Ascending aorta (tissue), 2 donors: ENCODE data around the gene GIN1. TPM values are rescaled to one million over a fixed set of nuclear protein-coding genes. Genes with fewer than 3 reads are reported as not detected.
"Not testable (repeated sequence)": the region's sequence is repeated elsewhere in the genome, so short reads cannot be mapped to it uniquely, and the experiment has no call there.

Source experiments
- DNase-seq, 2 donors: peaks; one replicate each; pipeline ENCODE4 v3.0.0-alpha.2; 2019; ENCODE audit warnings: low spot score in 2 of 2
- H3K27ac ChIP-seq, 2 donors: fragments of 200-600 bp; sonication (generic); one replicate each; pipeline ENCODE4 v1.5.1; 2016 to 2017; ENCODE audit warnings: mild to moderate bottlenecking in 1 of 2
- H3K27me3 ChIP-seq: fragments of 200-600 bp; sonication (generic); one replicate; pipeline ENCODE4 v1.5.1; 2017
- H3K36me3 ChIP-seq, 2 donors: fragments of 200-600 bp; sonication (generic); one replicate each; pipeline ENCODE4 v1.5.1; 2016
- H3K4me1 ChIP-seq, 2 donors: fragments of 200-600 bp; sonication (generic); one replicate each; pipeline ENCODE4 v1.5.1; 2016 to 2017; ENCODE audit warnings: mild to moderate bottlenecking in 1 of 2
- H3K4me3 ChIP-seq, 2 donors: fragments of 200-600 bp; sonication (generic); one replicate each; pipeline ENCODE4 v1.5.1; 2016 to 2017; ENCODE audit warnings: mild to moderate bottlenecking in 1 of 2
- H3K9me3 ChIP-seq, 2 donors: fragments of 200-600 bp; sonication (generic); one replicate each; pipeline ENCODE4 v1.5.1; 2016
- intact Hi-C: fragments of 100-400 bp; cut with DNase I; formaldehyde crosslinking; loops from one replicate; pipeline ENCODE4 v1.15.1; 2023
- total RNA-seq: library from RNA; depleted of rRNA; stranded (reverse); fragments of >200 nt; gene quantifications from one replicate; pipeline ENCODE4 v1.1.0, GENCODE V29; 2016
- TF ChIP-seq, protein P1 (sequence below), 3 experiments: fragments of 200-600 bp in 2 of 3; fragments of 450-650 bp in 1 of 3; sonication (generic) in 2 of 3; IDR thresholded peaks; one replicate each; pipeline ENCODE4 v1.5.1; 2016 to 2019; ENCODE audit warnings: antibody characterized with exemption in 3 of 3, mild to moderate bottlenecking in 1 of 3, moderate library complexity in 1 of 3

GIN1 gene
- total RNA-seq, 1 donor from 2014 or later: 0.21 TPM

DNA sequence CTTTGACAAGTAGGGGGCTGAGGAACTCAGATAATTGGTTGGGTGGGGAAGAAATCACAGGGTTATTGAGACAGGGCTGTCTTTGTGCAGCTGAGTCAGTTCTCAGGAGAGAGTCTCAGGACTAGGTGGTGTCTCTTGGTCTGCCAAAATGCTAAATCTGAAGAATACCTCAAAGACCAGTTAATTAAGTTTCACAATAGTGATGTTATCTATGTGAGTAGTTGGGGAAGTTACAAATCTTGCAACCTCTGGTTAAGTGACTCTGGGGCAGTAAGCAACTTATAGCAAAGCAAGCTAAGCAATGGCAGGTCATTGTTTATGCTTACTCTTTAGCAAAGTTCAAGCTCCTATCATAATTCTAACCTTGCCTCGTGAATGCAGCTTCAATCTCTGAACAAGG lies 53.6 kb downstream of the GIN1 start:
- intact Hi-C loops: no loop called here
- no peak for DNase-seq
- Histone ChIP-seq H3K36me3 (no peaks in the 10 kb centered on the region), H3K4me3 (no peak overlapping the region), H3K9me3 (no peaks in the 10 kb centered on the region), H3K27ac (no peak overlapping the region), H3K27me3 (no peaks in the 10 kb centered on the region), H3K4me1 (no peaks in the 10 kb centered on the region)
- TF ChIP-seq, protein P1, sequence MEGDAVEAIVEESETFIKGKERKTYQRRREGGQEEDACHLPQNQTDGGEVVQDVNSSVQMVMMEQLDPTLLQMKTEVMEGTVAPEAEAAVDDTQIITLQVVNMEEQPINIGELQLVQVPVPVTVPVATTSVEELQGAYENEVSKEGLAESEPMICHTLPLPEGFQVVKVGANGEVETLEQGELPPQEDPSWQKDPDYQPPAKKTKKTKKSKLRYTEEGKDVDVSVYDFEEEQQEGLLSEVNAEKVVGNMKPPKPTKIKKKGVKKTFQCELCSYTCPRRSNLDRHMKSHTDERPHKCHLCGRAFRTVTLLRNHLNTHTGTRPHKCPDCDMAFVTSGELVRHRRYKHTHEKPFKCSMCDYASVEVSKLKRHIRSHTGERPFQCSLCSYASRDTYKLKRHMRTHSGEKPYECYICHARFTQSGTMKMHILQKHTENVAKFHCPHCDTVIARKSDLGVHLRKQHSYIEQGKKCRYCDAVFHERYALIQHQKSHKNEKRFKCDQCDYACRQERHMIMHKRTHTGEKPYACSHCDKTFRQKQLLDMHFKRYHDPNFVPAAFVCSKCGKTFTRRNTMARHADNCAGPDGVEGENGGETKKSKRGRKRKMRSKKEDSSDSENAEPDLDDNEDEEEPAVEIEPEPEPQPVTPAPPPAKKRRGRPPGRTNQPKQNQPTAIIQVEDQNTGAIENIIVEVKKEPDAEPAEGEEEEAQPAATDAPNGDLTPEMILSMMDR (IDR thresholded peaks at IDR 0.05): no peak

DNA sequence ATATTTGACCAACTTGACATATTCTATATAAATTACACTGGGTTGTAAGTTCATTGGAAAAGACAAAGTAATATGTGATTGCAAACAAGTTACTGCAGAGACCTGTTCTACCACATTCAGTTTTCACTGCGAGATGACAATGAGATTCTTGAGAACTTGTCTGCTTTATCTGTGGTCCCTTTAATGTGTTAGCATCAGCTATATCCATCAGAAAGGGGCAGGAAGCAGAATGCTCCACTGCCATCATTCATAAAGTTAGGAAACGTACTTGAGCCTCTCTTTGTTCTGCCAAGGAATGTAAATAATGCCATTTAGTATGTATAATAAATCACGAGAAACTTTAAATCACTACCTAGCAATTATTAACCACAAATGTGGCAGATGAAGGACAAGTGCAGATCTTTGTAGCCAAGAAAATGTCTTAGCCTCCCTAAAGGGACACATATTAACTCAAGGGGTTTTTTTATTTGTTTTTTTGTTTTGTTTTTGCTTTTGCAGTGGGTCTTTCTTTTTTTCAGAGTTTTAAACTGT lies 59.4 kb downstream of the GIN1 start:
- TF ChIP-seq, protein P1 (IDR thresholded peaks at IDR 0.05): no peak
- intact Hi-C loops: no loop called here

DNA sequence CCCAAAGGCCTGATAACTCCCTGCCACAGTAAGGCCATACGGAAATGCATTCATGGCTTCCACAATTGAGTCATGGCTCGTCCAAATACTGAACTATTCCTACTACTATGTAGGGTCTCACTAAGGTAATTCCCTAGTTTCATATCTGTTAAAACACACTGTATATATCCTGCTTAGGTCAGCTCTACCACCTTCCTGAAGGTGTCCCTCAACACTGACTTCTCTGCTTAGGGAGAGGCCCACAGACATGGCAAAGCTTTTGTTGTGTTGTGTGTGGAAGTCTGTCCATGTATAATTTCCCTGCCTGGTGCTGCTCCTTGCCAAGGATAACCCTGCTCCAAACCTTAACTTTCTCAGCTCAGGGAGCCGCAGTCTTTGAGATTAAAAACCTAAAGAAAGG lies 60.4 kb downstream of the GIN1 start:
- intact Hi-C loops: no loop called here
- no peak for DNase-seq
- Histone ChIP-seq H3K4me1 (peaks cover 0 to 6% of the 10 kb centered on the region in 2 donors), H3K4me3 (no peak overlapping the region), H3K36me3 (no peaks in the 10 kb centered on the region), H3K27me3 (no peaks in the 10 kb centered on the region), H3K9me3 (peaks cover 0 to 4% of the 10 kb centered on the region in 2 donors), H3K27ac (peak overlapping the region; percentile 10 to 19)
- TF ChIP-seq, protein P1 (IDR thresholded peaks at IDR 0.05): no peak

More for the DNA sequence above, 59.4 kb downstream of the GIN1 start:
- H3K36me3 ChIP-seq: no peaks in the 10 kb centered on the region
- no peak for DNase-seq
- peaks cover 0 to 2% of the 10 kb centered on the region in 2 donors for H3K9me3 ChIP-seq
- no peak overlapping the region for H3K4me3 ChIP-seq
- no peak overlapping the region for H3K27ac ChIP-seq
- H3K4me1 ChIP-seq: peaks cover 0 to 6% of the 10 kb centered on the region in 2 donors
- H3K27me3 ChIP-seq: no peaks in the 10 kb centered on the region

DNA sequence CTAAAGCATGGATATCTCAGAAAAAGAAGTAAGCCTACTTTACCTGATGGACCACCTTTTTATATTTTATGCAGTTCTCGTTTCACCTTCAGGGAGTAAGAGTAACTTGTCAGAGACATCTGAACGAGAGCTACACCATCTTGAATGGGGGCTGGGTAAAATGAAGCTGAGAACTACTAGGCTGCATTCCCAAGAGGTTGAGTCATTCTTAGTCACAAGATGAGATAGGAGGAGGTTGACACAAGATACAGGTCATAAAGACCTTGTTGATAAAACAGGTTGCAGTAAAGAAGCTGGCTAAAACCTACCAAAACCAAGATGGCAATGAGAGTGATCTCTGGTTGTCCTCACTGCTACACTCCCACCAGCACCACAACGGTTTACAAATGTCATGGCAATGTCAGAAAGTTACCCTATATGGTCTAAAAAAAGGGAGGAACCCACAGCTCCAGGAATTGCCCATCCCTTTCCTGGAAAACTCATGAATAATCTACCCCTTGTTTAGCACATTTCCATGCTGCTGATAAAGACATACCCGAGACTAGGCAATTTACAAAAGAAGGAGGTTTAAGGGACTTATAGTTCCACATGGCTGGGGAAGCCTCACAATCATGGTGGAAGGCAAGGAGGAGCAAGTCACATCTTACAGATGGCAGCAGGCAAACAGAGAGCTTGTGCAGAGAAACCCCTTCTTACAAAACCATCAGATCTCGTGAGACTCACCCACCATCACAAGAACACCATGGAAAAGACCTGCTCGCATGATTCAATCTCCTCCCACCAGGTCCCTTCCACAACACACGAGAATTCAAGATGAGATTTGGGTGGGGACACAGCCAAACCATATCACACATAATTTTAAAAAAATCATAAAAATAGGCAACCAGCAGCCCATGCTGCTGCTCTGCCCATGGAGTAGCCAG lies 62.5 kb downstream of the GIN1 start:
- peak overlapping the region in 1 of 2 donors; percentile 42 for H3K4me3 ChIP-seq
- no peaks in the 10 kb centered on the region for H3K27me3 ChIP-seq
- TF ChIP-seq, protein P1 (IDR thresholded peaks at IDR 0.05): no peak
- no peak for DNase-seq
- H3K27ac ChIP-seq: no peak overlapping the region
- intact Hi-C loops: no loop called here
- peaks cover 0 to 4% of the 10 kb centered on the region in 2 donors for H3K9me3 ChIP-seq
- peaks cover 0 to 6% of the 10 kb centered on the region in 2 donors for H3K4me1 ChIP-seq
- no peaks in the 10 kb centered on the region for H3K36me3 ChIP-seq

DNA sequence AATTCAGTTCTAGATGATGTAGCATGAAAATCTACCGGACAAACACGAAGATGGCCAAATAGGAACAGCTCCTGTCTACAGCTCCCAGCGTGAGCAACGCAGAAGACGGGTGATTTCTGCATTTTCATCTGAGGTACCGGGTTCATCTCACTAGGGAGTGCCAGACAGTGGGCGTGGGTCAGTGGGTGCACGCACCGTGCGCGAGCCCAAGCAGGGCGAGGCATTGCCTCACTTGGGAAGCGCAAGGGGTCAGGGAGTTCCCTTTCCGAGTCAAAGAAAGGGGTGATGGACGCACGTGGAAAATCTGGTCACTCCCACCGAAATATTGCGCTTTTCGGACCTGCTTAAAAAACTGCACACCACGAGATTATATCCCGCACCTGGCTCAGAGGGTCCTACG lies 73.2 kb downstream of the GIN1 start:
- H3K27ac ChIP-seq, H3K36me3 ChIP-seq, H3K27me3 ChIP-seq, H3K4me3 ChIP-seq, intact Hi-C loops, DNase-seq, H3K4me1 ChIP-seq, H3K9me3 ChIP-seq: not testable (repeated sequence)

DNA sequence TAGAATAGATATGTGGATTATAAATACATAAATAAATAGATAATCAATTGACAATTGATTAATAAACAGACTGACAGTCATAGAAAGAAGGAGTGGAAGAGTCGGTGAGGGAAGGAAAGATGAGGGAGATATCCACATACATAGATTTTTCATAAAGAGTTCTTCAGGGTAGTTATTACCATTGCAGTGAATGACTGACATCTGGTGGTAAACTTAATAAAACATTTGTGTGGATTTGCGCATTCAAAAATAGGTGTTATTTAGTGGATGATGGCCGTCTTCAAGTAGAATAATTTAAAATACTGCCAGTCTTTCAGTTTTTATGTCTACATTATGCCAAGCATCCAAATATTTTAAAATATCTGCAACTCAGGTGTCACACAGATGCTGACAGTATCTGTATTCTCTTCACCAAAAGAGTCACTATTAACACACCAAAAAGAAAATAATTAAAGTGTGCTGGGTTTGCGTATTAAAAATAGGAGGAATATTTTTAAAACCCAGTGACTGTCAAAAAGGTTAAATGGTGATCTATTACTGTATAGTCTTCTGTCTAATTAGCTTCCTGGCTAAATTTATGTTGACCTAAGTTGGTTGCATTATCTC lies 78.8 kb downstream of the GIN1 start:
- TF ChIP-seq, protein P1 (IDR thresholded peaks at IDR 0.05): peak; percentile 36 to 71 (median 68)
- H3K27me3 ChIP-seq: no peaks in the 10 kb centered on the region
- H3K9me3 ChIP-seq: no peaks in the 10 kb centered on the region
- no peaks in the 10 kb centered on the region for H3K36me3 ChIP-seq
- no peaks in the 10 kb centered on the region for H3K4me1 ChIP-seq
- intact Hi-C loops: loop anchor here (1.0 to 2.0 kb wide), 3 partner anchors 260 to 458 kb away; no protein-coding TSS in a partner anchor
- H3K4me3 ChIP-seq: peak overlapping the region in 1 of 2 donors; percentile 20
- no peak for DNase-seq
- H3K27ac ChIP-seq: no peak overlapping the region
